Breast epithelium (tissue), 4 donors: ENCODE results near the gene A4GNT. TPM values are rescaled to one million over a fixed set of nuclear protein-coding genes. Genes with fewer than 3 reads are reported as not detected.
"Not testable (repeated sequence)": the region's sequence is repeated elsewhere in the genome, so short reads cannot be mapped to it uniquely, and the experiment has no call there.

Experiments
- DNase-seq, 2 donors: peaks; one replicate each; pipeline ENCODE4 v3.0.0-alpha.2; 2019; ENCODE audit warnings: low spot score in 2 of 2
- H3K27ac ChIP-seq, 2 donors: fragments of 200-600 bp; sonication (generic) in 1 of 2; one replicate each; pipeline ENCODE4 v1.5.1; 2016 to 2019; ENCODE audit warnings: mild to moderate bottlenecking in 1 of 2
- H3K27me3 ChIP-seq, 2 donors: fragments of 200-600 bp; sonication (generic) in 1 of 2; one replicate each; pipeline versions ENCODE4 v1.5.1 to v1.6.0; 2017 to 2019; ENCODE audit warnings: control low read depth in 1 of 2, mild to moderate bottlenecking in 1 of 2
- H3K36me3 ChIP-seq: fragments of 200-600 bp; one replicate; pipeline ENCODE4 v1.5.1; 2019
- H3K4me1 ChIP-seq, 2 donors: fragments of 200-600 bp; sonication (generic); one replicate each; pipeline ENCODE4 v1.5.1; 2016 to 2019; ENCODE audit warnings: control low read depth in 1 of 2
- H3K4me3 ChIP-seq, 3 donors: fragments of 200-600 bp; sonication (generic); 1 replicate in 2 of 3; 2 replicates in 1 of 3; pipeline ENCODE4 v1.5.1; 2016 to 2019; ENCODE audit warnings: mild to moderate bottlenecking in 3 of 3, moderate library complexity in 2 of 3
- H3K9me3 ChIP-seq, 2 donors: fragments of 200-600 bp; sonication (generic) in 1 of 2; one replicate each; pipeline ENCODE4 v1.5.1; 2016 to 2019; ENCODE audit warnings: control low read depth in 1 of 2
- POLR2A ChIP-seq: fragments of 450-650 bp; IDR thresholded peaks from one replicate; pipeline ENCODE4 v1.6.1; 2016; ENCODE audit warnings: antibody characterized with exemption, mild to moderate bottlenecking, moderate library complexity
- POLR2AphosphoS5 ChIP-seq, 3 donors: sonication (generic); formaldehyde crosslinking; IDR thresholded peaks; one replicate each; pipeline ENCODE4 v1.6.1; 2017; ENCODE audit warnings: antibody characterized with exemption in 3 of 3
- intact Hi-C: fragments of 100-400 bp; cut with DNase I; formaldehyde crosslinking; loops from one replicate; pipeline ENCODE4 v1.15.1; 2023; ENCODE audit warnings: low total_unique reads
- total RNA-seq, 3 donors: library from RNA; depleted of rRNA; stranded (reverse); fragments of >200 nt; gene quantifications; one replicate each; pipeline ENCODE4 v1.1.0, GENCODE V29; 2016
- TF ChIP-seq, protein P1 (sequence below), 3 donors: fragments of 450-650 bp; IDR thresholded peaks; one replicate each; pipeline ENCODE4 v1.5.1; 2016 to 2017; ENCODE audit warnings: antibody characterized with exemption in 3 of 3, mild to moderate bottlenecking in 3 of 3, moderate library complexity in 3 of 3

Gene A4GNT
- total RNA-seq, 3 donors from 2014 or later: not detected

DNA sequence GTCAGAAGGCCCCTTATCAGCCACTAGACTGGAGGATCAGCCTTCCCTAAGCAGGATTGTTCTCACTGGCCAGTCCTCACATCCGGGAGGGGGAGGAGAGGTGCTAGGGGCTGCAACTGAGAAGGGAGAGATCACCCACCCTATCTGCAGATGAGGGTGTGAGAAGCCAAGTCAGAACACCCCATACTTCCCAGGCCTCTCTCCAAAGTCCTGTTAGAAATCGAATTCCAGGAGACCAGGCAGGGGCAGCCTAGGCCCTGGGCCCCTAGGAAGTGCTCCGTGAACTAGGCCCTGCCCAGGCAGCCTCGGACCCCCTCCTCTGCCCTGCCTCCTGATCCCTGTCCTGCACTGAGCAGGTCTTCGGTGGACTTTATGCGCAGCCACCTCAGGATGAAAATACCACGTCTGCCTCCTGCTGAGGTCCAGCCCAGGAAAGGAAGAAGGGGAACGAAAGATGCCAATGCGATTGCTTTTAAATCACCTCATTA, 17.7 kb downstream of the A4GNT start:
- H3K9me3 ChIP-seq: no peaks in the 10 kb centered on the region
- intact Hi-C loops: no loop called here
- TF ChIP-seq POLR2A (no peak), POLR2AphosphoS5 (IDR thresholded peaks at IDR 0.05) (no peak)
- TF ChIP-seq, protein P1, sequence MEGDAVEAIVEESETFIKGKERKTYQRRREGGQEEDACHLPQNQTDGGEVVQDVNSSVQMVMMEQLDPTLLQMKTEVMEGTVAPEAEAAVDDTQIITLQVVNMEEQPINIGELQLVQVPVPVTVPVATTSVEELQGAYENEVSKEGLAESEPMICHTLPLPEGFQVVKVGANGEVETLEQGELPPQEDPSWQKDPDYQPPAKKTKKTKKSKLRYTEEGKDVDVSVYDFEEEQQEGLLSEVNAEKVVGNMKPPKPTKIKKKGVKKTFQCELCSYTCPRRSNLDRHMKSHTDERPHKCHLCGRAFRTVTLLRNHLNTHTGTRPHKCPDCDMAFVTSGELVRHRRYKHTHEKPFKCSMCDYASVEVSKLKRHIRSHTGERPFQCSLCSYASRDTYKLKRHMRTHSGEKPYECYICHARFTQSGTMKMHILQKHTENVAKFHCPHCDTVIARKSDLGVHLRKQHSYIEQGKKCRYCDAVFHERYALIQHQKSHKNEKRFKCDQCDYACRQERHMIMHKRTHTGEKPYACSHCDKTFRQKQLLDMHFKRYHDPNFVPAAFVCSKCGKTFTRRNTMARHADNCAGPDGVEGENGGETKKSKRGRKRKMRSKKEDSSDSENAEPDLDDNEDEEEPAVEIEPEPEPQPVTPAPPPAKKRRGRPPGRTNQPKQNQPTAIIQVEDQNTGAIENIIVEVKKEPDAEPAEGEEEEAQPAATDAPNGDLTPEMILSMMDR (IDR thresholded peaks at IDR 0.05): no peak
- no peaks in the 10 kb centered on the region for H3K4me1 ChIP-seq
- DNase-seq: no peak
- no peaks in the 10 kb centered on the region for H3K36me3 ChIP-seq
- peak overlapping the region; percentile 58 to 76 (median 73) for H3K4me3 ChIP-seq
- H3K27me3 ChIP-seq: no peaks in the 10 kb centered on the region
- peak overlapping the region; percentile 85 to 90 for H3K27ac ChIP-seq

DNA sequence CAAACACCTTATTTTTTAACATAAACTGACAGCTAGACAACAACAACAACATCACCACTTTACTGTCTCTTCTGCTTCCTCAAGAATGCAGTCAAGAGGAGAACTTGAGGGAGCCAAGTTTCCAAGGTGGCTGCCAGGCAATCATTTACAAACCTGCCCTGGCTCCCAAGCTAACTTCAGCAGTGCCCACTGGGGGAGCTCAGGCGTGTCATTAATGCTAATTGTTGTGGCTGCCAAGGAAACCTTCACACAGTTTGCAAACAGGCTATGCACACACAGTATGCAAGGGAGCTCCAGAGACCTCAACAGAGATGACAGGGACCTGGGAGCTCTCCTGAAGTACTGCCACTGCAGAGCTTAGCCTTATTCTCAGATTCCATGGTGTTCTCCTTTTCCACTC, 18.9 kb downstream of the A4GNT start:
- intact Hi-C loops: no loop called here
- TF ChIP-seq POLR2AphosphoS5 (IDR thresholded peaks at IDR 0.05) (no peak), POLR2A (no peak)
- TF ChIP-seq, protein P1 (IDR thresholded peaks at IDR 0.05): no peak
- no peaks in the 10 kb centered on the region for H3K9me3 ChIP-seq
- H3K4me1 ChIP-seq: no peaks in the 10 kb centered on the region
- H3K36me3 ChIP-seq: no peaks in the 10 kb centered on the region
- no peaks in the 10 kb centered on the region for H3K27me3 ChIP-seq
- peak overlapping the region in 1 of 3 donors; percentile 14 for H3K4me3 ChIP-seq
- no peak for DNase-seq
- peak overlapping the region; percentile 85 to 90 for H3K27ac ChIP-seq

DNA sequence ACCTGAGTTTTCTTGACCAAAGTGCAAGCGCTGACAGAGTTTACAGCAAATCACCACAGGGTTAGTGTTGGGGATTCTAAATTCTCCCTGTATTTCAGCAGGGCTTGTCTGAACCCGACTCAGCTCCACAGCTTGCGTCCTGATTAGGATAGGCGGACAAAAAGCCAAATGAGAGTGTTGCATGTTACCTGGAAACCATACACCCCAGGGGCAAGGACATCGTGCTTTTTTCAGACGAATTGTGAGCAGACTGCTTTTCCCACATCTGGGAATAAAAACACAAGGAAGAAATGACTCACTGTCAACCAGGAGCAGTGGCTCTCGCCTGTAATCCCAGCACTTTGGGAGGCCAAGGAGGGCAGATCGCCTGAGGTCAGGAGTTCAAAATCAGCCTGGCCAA, 19.8 kb downstream of the A4GNT start:
- intact Hi-C loops: no loop called here

DNA sequence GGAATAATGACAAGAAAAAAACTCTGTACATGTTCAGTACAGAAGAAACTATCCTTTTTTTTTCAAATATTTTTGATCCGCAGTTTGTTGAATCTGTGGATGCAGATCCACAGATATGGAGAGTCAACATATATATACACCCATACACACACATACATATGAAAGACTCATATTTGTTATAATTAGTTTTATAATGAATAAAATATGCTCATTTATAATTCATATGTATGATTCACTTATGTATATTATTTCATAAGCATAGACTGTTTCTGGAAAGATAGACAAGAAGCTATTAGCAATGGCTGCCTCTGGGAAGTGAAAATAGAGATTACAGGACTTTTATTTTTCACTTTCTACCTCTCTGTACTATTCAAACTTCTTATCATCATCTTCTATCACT, 26.6 kb downstream of the A4GNT start:
- intact Hi-C loops: no loop called here
- TF ChIP-seq POLR2AphosphoS5 (IDR thresholded peaks at IDR 0.05) (no peak), POLR2A (no peak)
- TF ChIP-seq, protein P1 (IDR thresholded peaks at IDR 0.05): no peak
- Histone ChIP-seq H3K4me3 (no peak overlapping the region), H3K9me3 (no peaks in the 10 kb centered on the region), H3K27ac (no peak overlapping the region), H3K27me3 (no peaks in the 10 kb centered on the region), H3K36me3 (no peaks in the 10 kb centered on the region), H3K4me1 (no peaks in the 10 kb centered on the region)
- DNase-seq: no peak

More for the DNA sequence above, 19.8 kb downstream of the A4GNT start:
- Histone ChIP-seq H3K9me3 (no peaks in the 10 kb centered on the region), H3K36me3 (no peaks in the 10 kb centered on the region), H3K4me3 (no peak overlapping the region), H3K4me1 (no peaks in the 10 kb centered on the region), H3K27ac (peak overlapping the region; percentile 85 to 90), H3K27me3 (no peaks in the 10 kb centered on the region)
- TF ChIP-seq POLR2A: no peak
- no peak for TF ChIP-seq POLR2AphosphoS5 (IDR thresholded peaks at IDR 0.05)
- peak in 1 of 2 donors; percentile 66 for DNase-seq

DNA sequence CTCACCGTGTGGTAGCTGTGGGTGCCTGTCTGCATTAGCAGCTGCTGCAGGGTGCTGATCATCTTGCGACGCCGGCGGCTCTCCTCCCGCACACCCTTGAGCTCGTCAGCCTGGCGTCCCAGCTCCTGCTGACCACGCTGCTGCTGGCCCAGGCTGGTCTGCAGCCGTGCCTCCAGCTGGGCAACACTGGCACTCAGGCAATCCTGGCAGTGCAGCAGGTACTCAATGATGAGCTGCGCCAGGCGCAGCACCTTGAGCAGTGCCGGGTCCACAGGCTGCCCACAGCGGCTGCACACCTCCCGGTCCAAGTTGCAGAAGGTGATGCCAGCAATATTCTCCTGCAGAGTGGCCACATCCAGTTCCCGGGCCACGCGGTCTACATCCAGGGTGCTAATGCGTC, 28.7 kb downstream of the A4GNT start:
- H3K4me1 ChIP-seq: no peaks in the 10 kb centered on the region
- no peak for TF ChIP-seq POLR2AphosphoS5 (IDR thresholded peaks at IDR 0.05)
- TF ChIP-seq, protein P1 (IDR thresholded peaks at IDR 0.05): no peak
- no peak for TF ChIP-seq POLR2A
- DNase-seq: no peak
- no peak overlapping the region for H3K27ac ChIP-seq
- H3K9me3 ChIP-seq: no peaks in the 10 kb centered on the region
- H3K36me3 ChIP-seq: no peaks in the 10 kb centered on the region
- intact Hi-C loops: no loop called here
- H3K4me3 ChIP-seq: no peak overlapping the region
- no peaks in the 10 kb centered on the region for H3K27me3 ChIP-seq

DNA sequence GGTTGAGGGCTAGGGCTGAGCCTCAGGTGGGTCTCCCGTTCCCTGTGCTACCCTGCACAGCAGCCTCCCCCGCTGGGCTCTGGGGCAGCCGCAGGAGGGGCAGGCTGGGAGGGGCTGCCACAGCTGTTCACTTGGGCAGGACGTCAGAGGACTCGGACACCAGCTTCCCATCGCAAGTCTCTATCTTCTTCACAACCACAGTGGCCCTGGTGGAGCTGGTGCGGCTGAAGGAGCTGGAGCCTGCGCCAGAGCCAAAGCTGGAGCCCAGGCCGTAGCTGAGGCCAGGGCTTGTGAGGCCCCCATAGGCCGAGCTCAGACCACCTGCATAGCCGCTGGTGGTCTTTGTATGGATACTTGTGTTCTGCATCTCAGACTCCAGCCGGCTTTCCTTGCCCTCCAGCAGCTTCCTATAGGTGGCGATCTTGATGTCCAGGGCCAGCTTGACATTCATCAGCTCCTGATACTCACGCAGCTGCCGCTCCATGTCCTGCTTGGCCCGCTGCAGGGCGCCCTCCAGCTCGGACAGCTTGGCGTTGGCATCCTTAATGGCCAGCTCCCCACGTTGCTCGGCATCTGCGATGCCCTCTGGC, 30.7 kb downstream of the A4GNT start:
- intact Hi-C loops, H3K27me3 ChIP-seq, H3K27ac ChIP-seq, H3K9me3 ChIP-seq, H3K4me1 ChIP-seq, H3K36me3 ChIP-seq, H3K4me3 ChIP-seq, DNase-seq: not testable (repeated sequence)
